HG02610 (cell line): ENCODE measurements around the gene ZNF74.
"Not testable (repeated sequence)": the region's sequence is repeated elsewhere in the genome, so short reads cannot be mapped to it uniquely, and the experiment has no call there.

Source experiments
- ATAC-seq: cut with Tn5 transposase; IDR thresholded peaks from one replicate; pipeline ENCODE4 v1.9.1; 2021; ENCODE audit warnings: mild to moderate bottlenecking, moderate library complexity; ENCODE audit not compliant: unreplicated experiment

ZNF74 gene

GRCh38 chr22:20399866-20400605 is 6.1 kb downstream of the ZNF74 start:
- no peak for ATAC-seq

GRCh38 chr22:20400606-20401375 is 6.8 kb downstream of the ZNF74 start:
- ATAC-seq, result no peak

GRCh38 chr22:20401376-20402014 is 7.5 kb downstream of the ZNF74 start:
- ATAC-seq, result no peak

GRCh38 chr22:20402960-20403778 is 9.2 kb downstream of the ZNF74 start:
- no peak for ATAC-seq

- no peak for ATAC-seq
Observed at GRCh38 chr22:20403779-20404140, 9.8 kb downstream of the ZNF74 start.

- ATAC-seq, result no peak
Observed at GRCh38 chr22:20404881-20405280, 10.9 kb downstream of the ZNF74 start.

GRCh38 chr22:20405291-20405930 is 11.5 kb downstream of the ZNF74 start:
- ATAC-seq, result no peak

- ATAC-seq, result no peak
Observed at GRCh38 chr22:20405931-20406685, 12.2 kb downstream of the ZNF74 start.

GRCh38 chr22:20406686-20407408 is 12.9 kb downstream of the ZNF74 start:
- ATAC-seq, result no peak

- ATAC-seq, result no peak
Observed at GRCh38 chr22:20407829-20408228, 13.9 kb downstream of the ZNF74 start.

GRCh38 chr22:20408891-20409290 is 14.9 kb downstream of the ZNF74 start:
- no peak for ATAC-seq

- ATAC-seq, result not testable (repeated sequence)
Observed at GRCh38 chr22:20409385-20409784, 15.4 kb downstream of the ZNF74 start.

GRCh38 chr22:20412474-20413216 is 18.7 kb downstream of the ZNF74 start:
- no peak for ATAC-seq

- ATAC-seq, result no peak
Observed at GRCh38 chr22:20413217-20414058, 19.5 kb downstream of the ZNF74 start.

- ATAC-seq, result no peak
Observed at GRCh38 chr22:20414059-20414440, 20.1 kb downstream of the ZNF74 start.

- ATAC-seq, result no peak
Observed at GRCh38 chr22:20414450-20414849, 20.5 kb downstream of the ZNF74 start.

- ATAC-seq, result not testable (repeated sequence)
Observed at GRCh38 chr22:20415241-20415640, 21.3 kb downstream of the ZNF74 start.

- ATAC-seq, result not testable (repeated sequence)
Observed at GRCh38 chr22:20415699-20416098, 21.7 kb downstream of the ZNF74 start.
